ENCODE data around the gene SPINK4. TPM values are rescaled to one million over a fixed set of nuclear protein-coding genes. Genes with fewer than 3 reads are reported as not detected.

Gene SPINK4, protein sequence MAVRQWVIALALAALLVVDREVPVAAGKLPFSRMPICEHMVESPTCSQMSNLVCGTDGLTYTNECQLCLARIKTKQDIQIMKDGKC
- total RNA-seq = 0.74 and 2.6 TPM in 2 replicates

GRCh38 chr9:33239921-33240320, at the start of gene SPINK4:
Gene SPINK4, plus strand, starts transcription at chr9:33240167. Its CDS starts 42 bp downstream, at chr9:33240209.

GRCh38 chr9:33264473-33265177, 24.7 kb downstream of the SPINK4 start, which contains the start of the genes BAG1 and CHMP5:
Gene BAG1, minus strand, starts transcription at chr9:33264708.
Gene CHMP5, plus strand, starts transcription at chr9:33265049. Its CDS starts 30 bp downstream, at chr9:33265079.

GRCh38 chr9:33290247-33291030, 50.5 kb downstream of the SPINK4 start, which contains the start of gene NFX1:
Gene NFX1, plus strand, starts transcription at chr9:33290516. Its CDS starts 57 bp downstream, at chr9:33290573.

Other genes starting within 250 kb of the SPINK4 start
- gene APTX, start 238.5 kb upstream of the SPINK4 start, total RNA-seq = 41.0 and 43.5 TPM in 2 replicates
- gene DNAJA1, start 214.9 kb upstream of the SPINK4 start, total RNA-seq = 77.8 and 93.8 TPM in 2 replicates
- gene SMU1, start 163.5 kb upstream of the SPINK4 start, total RNA-seq = 36.6 and 40.3 TPM in 2 replicates
- 32.7 and 54.3 TPM in 2 replicates for gene B4GALT1, start 72.8 kb upstream of the SPINK4 start, total RNA-seq
- 10.6 and 16.5 TPM in 2 replicates for gene BAG1, start 24.5 kb downstream of the SPINK4 start, total RNA-seq
- 115 and 128 TPM in 2 replicates for gene CHMP5, start 24.9 kb downstream of the SPINK4 start, total RNA-seq
- 22.0 and 23.3 TPM in 2 replicates for gene NFX1, start 50.3 kb downstream of the SPINK4 start, total RNA-seq
- gene AQP7, start 162.4 kb downstream of the SPINK4 start, total RNA-seq = 0.09 and 0.14 TPM in 2 replicates
- 5.7 and 12.2 TPM in 2 replicates for gene AQP3, start 207.4 kb downstream of the SPINK4 start, total RNA-seq
- 18.6 and 27.2 TPM in 2 replicates for gene NOL6, start 233.8 kb downstream of the SPINK4 start, total RNA-seq

Measured in smooth muscle cell of bladder (primary cell).